Heart left ventricle (tissue), 16 donors: ENCODE data around the gene CCDC77. TPM values are rescaled to one million over a fixed set of nuclear protein-coding genes. Genes with fewer than 3 reads are reported as not detected.
"Not testable (repeated sequence)": the region's sequence is repeated elsewhere in the genome, so short reads cannot be mapped to it uniquely, and the experiment has no call there.

Experiments
- ATAC-seq, 4 donors: fragments of 200-7000 bp; cut with Tn5 transposase; one replicate each; pipeline ENCODE4 v1.9.1; 2020 to 2022; ENCODE audit warnings: moderate library complexity in 4 of 4, mild to moderate bottlenecking in 3 of 4, moderate number of reproducible peaks in 1 of 4
- DNase-seq, 5 donors: peaks; one replicate each; pipeline ENCODE4 v3.0.0-alpha.2; 2020
- H3K27ac ChIP-seq, 12 donors: fragments of 200-600 bp; sonication (generic) in 4 of 12; one replicate each; pipeline versions ENCODE4 v1.5.0 to v1.8.0; 2016 to 2022; ENCODE audit warnings: mild to moderate bottlenecking in 2 of 12
- H3K27me3 ChIP-seq, 9 donors: fragments of 200-600 bp; sonication (generic) in 2 of 9; one replicate each; pipeline versions ENCODE4 v1.5.1 to v1.8.0; 2016 to 2022; ENCODE audit warnings: mild to moderate bottlenecking in 3 of 9
- H3K36me3 ChIP-seq, 9 donors: fragments of 200-600 bp; sonication (generic) in 2 of 9; one replicate each; pipeline versions ENCODE4 v1.5.0 to v1.8.0; 2018 to 2022; ENCODE audit warnings: mild to moderate bottlenecking in 2 of 9
- H3K4me1 ChIP-seq, 12 donors: fragments of 200-600 bp; sonication (generic) in 4 of 12; one replicate each; pipeline versions ENCODE4 v1.5.0 to v1.8.0; 2016 to 2022; ENCODE audit warnings: mild to moderate bottlenecking in 3 of 12
- H3K4me3 ChIP-seq, 12 donors: fragments of 200-600 bp; sonication (generic) in 4 of 12; one replicate each; pipeline versions ENCODE4 v1.5.0 to v1.8.0; 2017 to 2022; ENCODE audit warnings: mild to moderate bottlenecking in 9 of 12, moderate library complexity in 4 of 12
- H3K9me3 ChIP-seq, 12 donors: fragments of 200-600 bp; sonication (generic) in 4 of 12; one replicate each; pipeline versions ENCODE4 v1.5.0 to v1.8.0; 2016 to 2022; ENCODE audit warnings: mild to moderate bottlenecking in 1 of 12
- CTCF ChIP-seq, 12 donors: fragments of 200-600 bp; sonication (generic) in 4 of 12; IDR thresholded peaks; one replicate each; pipeline versions ENCODE4 v1.5.0 to v1.8.0; 2018 to 2022; ENCODE audit warnings: antibody characterized with exemption in 12 of 12, mild to moderate bottlenecking in 5 of 12
- POLR2A ChIP-seq, 2 donors: fragments of 450-650 bp; IDR thresholded peaks; one replicate each; pipeline ENCODE4 v1.6.1; 2017; ENCODE audit warnings: antibody characterized with exemption in 2 of 2, mild to moderate bottlenecking in 2 of 2, moderate library complexity in 2 of 2
- WGBS, 4 donors: extraction: QIAGEN DNeasy Blood & Tissue Kit in 2 of 4; methylation state at CpG; one replicate each; pipeline versions ENCODE4 v1.1.5 to v1.1.7; 2013 to 2018; 5-methylcytosine and 5-hydroxymethylcytosine counted together
- intact Hi-C, 10 donors: fragments of 100-400 bp; cut with DNase I; formaldehyde crosslinking; loops; one replicate each; pipeline versions ENCODE4 v1.11.1 to v1.14.2; 2022
- polyA plus RNA-seq, 2 donors: library from polyadenylated mRNA; stranded (reverse); fragments of 200-250 nt; gene quantifications; one replicate each; pipeline ENCODE4 v1.2.3, GENCODE V29; 2013
- total RNA-seq, 9 donors: library from RNA; depleted of rRNA in 2 of 9; stranded (reverse); fragments of >200 nt in 2 of 9; fragmentation: NEBNext Ultra II Directional in 3 of 9; extraction: Animal tissue kit (Norgen Biotek cat#: 25700) in 3 of 9; gene quantifications; one replicate each; pipeline versions ENCODE4 v1.1.0 to v1.2.4, GENCODE V29; 2016 to 2023
- donor health status: ischemic (EF 13 %, LVEDD 7.1; RV severe dilation, severe dysfunction).
- donor health status: healthy with polysubstance abuse.
- donor health status: DM: no; HTN: yes; CAD: no.
- donor health status: DM: no; HTN: no; CAD: no.
- donor health status: ischemic (EF 25% LVEDD 6.9; RV normal size, moderate dysfunction).
- donor health status: ischemic (EF 25% LVEDD 5.7; RV mildly dilated, moderate dysfunction).
- donor health status: healthy.
- donor health status: DM: yes; HTN: yes; CAD: no.
- donor health status: ischemic (EF 35%, LVEDD 5.7; RV mildly dilated, moderate dysfunction).
- donor health status: nonischemic (EF 11% LVEDD 7.7; RV severe dilation, severe dysfunction).
- donor health status: DM: yes; HTN: yes; CAD: no.
- donor health status: PGD.
- donor health status: ischemic (EF 29% LVEDD 5.4; RV normal size, mild dysfunction).
- donor health status: nonischemic (EF 23%, LVEDD 6.1; RV moderate dilation, normal function).

The CCDC77 gene
- total and polyA plus RNA-seq, 11 donors, result 1.3 to 4.6 (median 2.9) TPM

- Histone ChIP-seq H3K27me3 (no peaks in the 10 kb centered on the region), H3K36me3 (peaks cover 0 to 34% (median 24%) of the 10 kb centered on the region in 9 donors), H3K4me1 (no peaks in the 10 kb centered on the region), H3K9me3 (no peaks in the 10 kb centered on the region), H3K4me3 (no peak overlapping the region), H3K27ac (no peak overlapping the region)
- ATAC-seq (no peak), DNase-seq (no peak)
- intact Hi-C loops, result no loop called here
- TF ChIP-seq CTCF (IDR thresholded peaks at IDR 0.05), result no peak
- TF ChIP-seq POLR2A (IDR thresholded peaks at IDR 0.05), result no peak
- 91 to 98% (median 97%) methylated on average over 3 of the region's 3 CpGs for WGBS, 4 donors
Measured at GRCh38 chr12:422526-422925, 21.1 kb downstream of the CCDC77 start.

- H3K27ac ChIP-seq, result not testable (repeated sequence)
Measured at GRCh38 chr12:435737-436136, 34.3 kb downstream of the CCDC77 start.

GRCh38 chr12:442235-442884 lies 40.9 kb downstream of the CCDC77 start:
- no peaks in the 10 kb centered on the region for H3K9me3 ChIP-seq
- no peak overlapping the region for H3K4me3 ChIP-seq
- TF ChIP-seq POLR2A (IDR thresholded peaks at IDR 0.05) (no peak), CTCF (IDR thresholded peaks at IDR 0.05) (peak; percentile 63 to 86 (median 77))
- WGBS, 4 donors, result 54 to 60% (median 58%) methylated on average over 16 of the region's 16 CpGs
- no peaks in the 10 kb centered on the region for H3K4me1 ChIP-seq
- intact Hi-C loops, result loop anchor here in 2 of 10 donors (2.0 to 5.0 kb wide), 2 partner anchors 104 to 105 kb away; no protein-coding TSS in a partner anchor
- peaks cover 0 to 27% (median 7%) of the 10 kb centered on the region in 9 donors for H3K36me3 ChIP-seq
- peak in 2 of 5 donors; percentile 24 to 42 for DNase-seq
- H3K27ac ChIP-seq, result no peak overlapping the region
- ATAC-seq, result peak in 2 of 4 donors; percentile 31 to 39
- no peaks in the 10 kb centered on the region for H3K27me3 ChIP-seq

More at GRCh38 chr12:435737-436136, 34.3 kb downstream of the CCDC77 start:
- WGBS, 4 donors, result 98 to 100% (median 98%) methylated on average over 2 of the region's 2 CpGs
- H3K36me3 ChIP-seq, result peaks cover 0 to 76% (median 56%) of the 10 kb centered on the region in 9 donors
- H3K4me3 ChIP-seq, ATAC-seq, H3K27me3 ChIP-seq, H3K4me1 ChIP-seq, intact Hi-C loops, DNase-seq, H3K9me3 ChIP-seq: not testable (repeated sequence)

- Histone ChIP-seq H3K36me3 (no peaks in the 10 kb centered on the region), H3K27me3 (no peaks in the 10 kb centered on the region), H3K27ac (no peak overlapping the region), H3K4me1 (peaks cover 0 to 4% (median 0%) of the 10 kb centered on the region in 12 donors), H3K9me3 (no peaks in the 10 kb centered on the region), H3K4me3 (no peak overlapping the region)
- WGBS, 4 donors, result 88 to 99% (median 89%) methylated on average over 1 of the region's 1 CpG
- intact Hi-C loops, result no loop called here
- DNase-seq (no peak), ATAC-seq (no peak)
- TF ChIP-seq CTCF (IDR thresholded peaks at IDR 0.05), result no peak
- TF ChIP-seq POLR2A (IDR thresholded peaks at IDR 0.05), result no peak
Measured at GRCh38 chr12:447141-447540, 45.7 kb downstream of the CCDC77 start.
